Measurements from ENCODE around the gene CLDN5. TPM values are rescaled to one million over a fixed set of nuclear protein-coding genes. Genes with fewer than 3 reads are reported as not detected.
A peak's percentile ranks its signal among the peaks of the same experiment; 100 is the strongest.

Gene CLDN5, protein sequence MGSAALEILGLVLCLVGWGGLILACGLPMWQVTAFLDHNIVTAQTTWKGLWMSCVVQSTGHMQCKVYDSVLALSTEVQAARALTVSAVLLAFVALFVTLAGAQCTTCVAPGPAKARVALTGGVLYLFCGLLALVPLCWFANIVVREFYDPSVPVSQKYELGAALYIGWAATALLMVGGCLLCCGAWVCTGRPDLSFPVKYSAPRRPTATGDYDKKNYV
- total RNA-seq (10 to 100 TPM; 16.8 to 79.0 (median 36.6) TPM), polyA plus RNA-seq (10 to 100 TPM; 39.5 to 77.7 TPM)
- long read RNA-seq, donor 1, transcript CLDN5-201 (1 exons, 2,357 nt), result major isoform, 127 of 133 reads
- long read RNA-seq, donor 1, transcript CLDN5-203 (2 exons, 1,760 nt), result minor isoform, 6 of 133 reads
- long read RNA-seq, donor 1, partial matches to known transcripts, result 0 of 133 reads
- long read RNA-seq, donor 1, other reads (novel, unspliced or antisense), result 0 of 133 reads
- long read RNA-seq, donor 2, transcript CLDN5-201 (1 exons, 2,357 nt), result major isoform, 318 of 340 reads
- long read RNA-seq, donor 2, transcript CLDN5-203 (2 exons, 1,760 nt), result minor isoform, 19 of 340 reads
- long read RNA-seq, donor 2, partial matches to known transcripts, result 0 of 340 reads
- long read RNA-seq, donor 2, other reads (novel, unspliced or antisense), result 3 of 340 reads
- long read RNA-seq, donor 3, transcript CLDN5-201 (1 exons, 2,357 nt), result major isoform, 100 of 104 reads
- long read RNA-seq, donor 3, partial matches to known transcripts, result 0 of 104 reads
- long read RNA-seq, donor 3, other reads (novel, unspliced or antisense), result 0 of 104 reads

GRCh38 chr22:19524170-19525115 lies at the start of gene CLDN5:
CLDN5 (minus strand) TSS chr22:19524410; CDS start chr22:19524255, 155 bp downstream.
- Histone ChIP-seq H3K27me3 (peaks cover 9 to 35% (median 20%) of the 10 kb centered on the region in 9 donors), H3K27ac (peak within 1 kb of the TSS; percentile 77 to 98 (median 90)), H3K36me3 (peaks cover 0 to 7% (median 0%) of the 10 kb centered on the region in 9 donors), H3K4me3 (peak within 1 kb of the TSS; percentile 36 to 80 (median 62)), H3K4me1 (peaks cover 5 to 64% (median 32%) of the 10 kb centered on the region in 12 donors), H3K9me3 (no peaks in the 10 kb centered on the region)
- peak; percentile 63 to 84 (median 77) for DNase-seq
- ATAC-seq, result peak; percentile 33 to 66 (median 59)
- WGBS, 4 donors, result 4 to 13% (median 8%) methylated on average over 9 to 69 of the region's 69 CpGs
- intact Hi-C loops (cut with DNase I), result loop anchor here in 9 of 10 donors (2.0 to 10.0 kb wide), 6 partner anchors 43 to 100 kb away; no protein-coding TSS in a partner anchor
- no peak for TF ChIP-seq CTCF (IDR thresholded peaks at IDR 0.05)
- TF ChIP-seq POLR2A (IDR thresholded peaks at IDR 0.05), result peak in 1 of 2 donors; percentile 78

DNA sequence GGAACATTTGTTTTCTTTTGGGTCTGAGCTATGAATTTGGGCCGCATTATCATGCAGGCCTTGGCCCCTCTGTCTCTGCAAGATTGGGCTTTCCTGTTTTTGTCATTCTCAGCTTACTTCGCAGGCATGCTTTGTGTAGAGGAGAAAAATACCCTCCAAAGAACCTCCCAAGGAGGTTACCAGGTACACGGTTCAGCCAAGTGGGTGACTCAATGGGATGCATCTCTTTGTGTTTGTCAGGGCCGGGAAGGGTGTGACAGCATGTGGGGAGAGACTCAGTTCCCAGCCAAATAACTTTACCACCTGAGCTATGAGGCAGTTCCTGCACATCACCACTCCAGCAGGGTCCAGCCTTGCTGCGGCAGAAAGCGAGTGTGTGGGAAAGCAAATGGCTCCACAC lies 47.8 kb upstream of the CLDN5 start:
- no peaks in the 10 kb centered on the region for H3K36me3 ChIP-seq
- no peak overlapping the region for H3K4me3 ChIP-seq
- no peak for TF ChIP-seq CTCF (IDR thresholded peaks at IDR 0.05)
- TF ChIP-seq POLR2A (IDR thresholded peaks at IDR 0.05), result no peak
- H3K27ac ChIP-seq, result peak overlapping the region in 10 of 12 donors; percentile 2 to 75 (median 66)
- ATAC-seq (peak; percentile 30 to 82 (median 58)), DNase-seq (peak in 3 of 5 donors; percentile 30 to 45 (median 43))
- no peaks in the 10 kb centered on the region for H3K9me3 ChIP-seq
- WGBS, 4 donors, result 58 to 72% (median 62%) methylated on average over 6 of the region's 6 CpGs
- H3K4me1 ChIP-seq, result peaks cover 0 to 42% (median 16%) of the 10 kb centered on the region in 12 donors
- H3K27me3 ChIP-seq, result no peaks in the 10 kb centered on the region
- intact Hi-C loops (cut with DNase I), result no loop called here

GRCh38 chr22:19571207-19571795 lies 47.1 kb upstream of the CLDN5 start:
- H3K36me3 ChIP-seq, result no peaks in the 10 kb centered on the region
- H3K27ac ChIP-seq, result peak overlapping the region in 10 of 12 donors; percentile 2 to 75 (median 64)
- WGBS, 4 donors, result 50 to 72% (median 63%) methylated on average over 5 of the region's 5 CpGs
- ATAC-seq (no peak), DNase-seq (no peak)
- peaks cover 0 to 43% (median 20%) of the 10 kb centered on the region in 12 donors for H3K4me1 ChIP-seq
- H3K4me3 ChIP-seq, result no peak overlapping the region
- H3K9me3 ChIP-seq, result no peaks in the 10 kb centered on the region
- intact Hi-C loops (cut with DNase I), result no loop called here
- H3K27me3 ChIP-seq, result no peaks in the 10 kb centered on the region
- TF ChIP-seq CTCF (IDR thresholded peaks at IDR 0.05), result no peak
- TF ChIP-seq POLR2A (IDR thresholded peaks at IDR 0.05), result no peak

Data from heart left ventricle (tissue), 16 donors.